HG03097 (cell line): ENCODE data around the gene GHRHR.

ENCODE experiments used
- ATAC-seq: cut with Tn5 transposase; IDR thresholded peaks from one replicate; pipeline ENCODE4 v1.9.1; 2021; ENCODE audit not compliant: unreplicated experiment, low FRiP score

Gene GHRHR

GRCh38 chr7:30963842-30964241, at the start of gene GHRHR:
GHRHR (plus strand) TSS chr7:30963953; CDS start chr7:30964069, 116 bp downstream.
- no peak for ATAC-seq

GRCh38 chr7:30914596-30914995, 49.2 kb upstream of the GHRHR start:
- no peak for ATAC-seq

DNA sequence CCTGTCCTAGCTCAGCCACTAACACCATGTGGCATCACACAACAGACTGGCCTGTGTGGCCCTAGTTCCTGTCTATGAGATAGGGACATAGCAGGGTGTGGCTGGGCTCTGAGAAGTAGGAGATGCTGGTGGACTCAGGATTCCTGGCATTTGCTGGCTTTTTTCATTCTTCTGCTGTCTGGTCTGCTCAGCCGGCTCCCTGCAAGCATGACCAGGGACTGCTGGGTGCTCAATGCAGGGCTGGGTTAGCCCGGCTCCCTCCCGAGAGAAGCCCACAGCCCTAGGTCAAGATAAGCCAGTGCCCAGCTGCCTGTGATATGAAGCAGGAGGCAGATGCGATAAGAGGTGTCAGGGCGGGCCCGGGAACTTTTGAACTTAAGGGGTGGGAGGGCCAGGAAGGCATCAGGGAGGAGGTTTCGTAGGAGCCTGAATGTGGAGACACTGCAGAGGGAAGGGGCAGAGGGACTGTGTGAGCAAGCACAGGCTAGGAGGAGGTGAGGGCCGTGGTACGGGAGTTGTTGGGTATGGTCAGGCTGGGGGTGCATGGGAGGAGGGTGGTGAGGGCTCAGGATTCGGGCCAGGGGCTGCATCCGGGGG, 48.6 kb upstream of the GHRHR start:
- ATAC-seq: no peak

- ATAC-seq: no peak
These were observed 48.0 kb upstream of the GHRHR start for GRCh38 chr7:30915751-30916150.

DNA sequence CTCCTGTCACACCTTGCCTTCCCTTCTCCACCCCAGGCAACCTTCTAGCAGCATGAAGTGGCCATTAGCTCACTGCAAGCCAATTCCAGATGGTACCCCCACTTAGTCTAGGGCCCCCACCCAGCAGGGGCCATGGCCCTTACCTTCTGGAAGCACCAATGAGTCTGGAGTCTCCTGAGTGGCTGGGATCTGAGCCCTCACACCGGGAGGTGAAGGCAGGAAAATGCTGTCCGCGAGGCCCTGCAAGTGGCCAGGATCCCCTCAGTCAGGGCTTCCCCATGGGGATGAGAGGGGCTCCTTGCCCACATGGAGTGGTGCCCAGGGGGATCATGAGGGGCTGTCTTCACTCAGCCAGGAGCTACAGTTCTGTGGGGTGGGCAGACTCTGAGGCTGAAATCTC, 47.5 kb upstream of the GHRHR start:
- no peak for ATAC-seq

DNA sequence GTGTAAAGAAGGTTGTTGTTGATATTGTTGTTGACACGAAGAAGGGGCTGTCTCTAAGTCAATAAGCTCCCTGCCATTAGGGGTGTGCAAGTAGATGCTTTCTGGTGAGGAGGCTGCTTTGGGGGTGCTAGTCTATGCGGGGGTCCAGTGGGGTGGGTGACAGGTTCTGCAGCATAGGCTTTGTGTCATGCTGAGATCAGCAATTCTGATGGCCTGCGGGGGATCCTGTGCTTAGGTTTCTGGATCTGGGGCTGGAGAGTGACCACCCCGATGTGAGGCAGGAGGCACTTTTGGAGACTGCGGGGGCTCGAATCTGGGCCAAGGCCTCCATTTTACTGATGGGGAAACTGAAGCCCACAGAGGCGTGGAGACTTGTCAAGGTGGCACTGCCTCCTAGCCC, 47.0 kb upstream of the GHRHR start:
- ATAC-seq: no peak

- ATAC-seq: no peak
These were observed 46.4 kb upstream of the GHRHR start for GRCh38 chr7:30917216-30917893.

DNA sequence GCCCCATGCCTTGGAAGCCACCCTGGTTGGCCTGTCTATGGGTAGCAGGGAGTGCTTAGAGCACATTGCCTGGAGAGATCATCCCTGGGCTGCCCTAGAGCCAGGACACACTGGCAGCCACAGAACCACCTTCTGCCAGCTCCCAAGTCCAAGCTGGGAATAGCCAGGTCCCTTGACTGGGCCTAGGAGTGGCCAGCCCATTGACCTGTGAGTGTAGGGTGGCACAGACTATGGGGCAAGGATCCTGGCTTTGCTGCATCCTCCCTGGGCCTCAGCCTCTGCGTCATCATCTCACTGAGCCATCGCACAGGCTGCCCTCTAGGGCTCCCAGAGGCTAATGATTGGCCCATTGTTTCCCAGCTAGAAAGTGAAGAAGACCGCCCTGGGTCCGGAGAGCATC, 45.1 kb upstream of the GHRHR start:
- no peak for ATAC-seq

- ATAC-seq: no peak
These were observed 43.7 kb upstream of the GHRHR start for GRCh38 chr7:30920021-30920583.

GRCh38 chr7:30920584-30921539, 42.9 kb upstream of the GHRHR start:
- ATAC-seq: no peak

DNA sequence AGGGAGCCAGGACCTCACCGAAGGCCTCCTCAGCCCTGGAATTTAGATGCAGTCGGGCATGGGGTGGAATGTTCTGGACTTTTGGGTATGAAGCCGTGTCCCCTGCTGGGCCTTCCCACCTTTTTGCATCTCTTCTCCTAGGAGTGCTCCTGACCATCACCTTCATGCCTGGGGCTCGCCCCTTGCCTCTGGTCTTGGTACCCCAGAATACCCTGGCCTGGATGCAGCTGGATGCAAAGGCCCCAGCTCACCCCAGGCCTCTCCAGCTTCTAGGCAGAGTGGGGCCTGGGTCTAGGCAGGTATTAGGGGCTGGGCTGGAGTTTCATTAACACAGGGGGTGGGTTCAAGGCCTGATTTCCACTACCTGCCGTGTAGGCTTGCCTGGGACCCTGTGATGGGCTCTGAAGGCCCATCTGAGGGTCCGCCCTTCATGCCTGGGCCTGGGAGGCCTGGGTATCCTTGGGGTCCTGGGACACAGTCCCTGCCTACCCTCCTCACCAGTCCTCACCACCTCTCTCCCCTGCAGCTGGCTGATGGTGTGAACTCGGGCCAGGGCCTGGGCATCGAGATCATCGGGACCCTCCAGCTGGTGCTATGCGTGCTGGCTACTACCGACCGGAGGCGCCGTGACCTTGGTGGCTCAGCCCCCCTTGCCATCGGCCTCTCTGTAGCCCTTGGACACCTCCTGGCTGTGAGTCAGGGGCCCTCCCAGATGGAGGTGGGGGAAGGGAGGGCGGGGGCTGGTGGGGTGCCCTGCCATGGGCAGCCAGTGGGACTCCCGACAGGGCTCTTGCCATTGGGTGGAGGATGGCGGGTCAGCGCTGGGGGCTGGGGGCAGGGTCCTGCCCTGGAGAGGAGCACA, 42.0 kb upstream of the GHRHR start:
- no peak for ATAC-seq

GRCh38 chr7:30922596-30922995, 41.2 kb upstream of the GHRHR start:
- no peak for ATAC-seq

GRCh38 chr7:30923009-30923773, 40.6 kb upstream of the GHRHR start:
- no peak for ATAC-seq

- no peak for ATAC-seq
These were observed 39.9 kb upstream of the GHRHR start for GRCh38 chr7:30923774-30924413.

- ATAC-seq: no peak
These were observed 39.1 kb upstream of the GHRHR start for GRCh38 chr7:30924624-30925023.

- ATAC-seq: no peak
These were observed 38.6 kb upstream of the GHRHR start for GRCh38 chr7:30925117-30925516.

GRCh38 chr7:30925913-30926312, 37.8 kb upstream of the GHRHR start:
- no peak for ATAC-seq

DNA sequence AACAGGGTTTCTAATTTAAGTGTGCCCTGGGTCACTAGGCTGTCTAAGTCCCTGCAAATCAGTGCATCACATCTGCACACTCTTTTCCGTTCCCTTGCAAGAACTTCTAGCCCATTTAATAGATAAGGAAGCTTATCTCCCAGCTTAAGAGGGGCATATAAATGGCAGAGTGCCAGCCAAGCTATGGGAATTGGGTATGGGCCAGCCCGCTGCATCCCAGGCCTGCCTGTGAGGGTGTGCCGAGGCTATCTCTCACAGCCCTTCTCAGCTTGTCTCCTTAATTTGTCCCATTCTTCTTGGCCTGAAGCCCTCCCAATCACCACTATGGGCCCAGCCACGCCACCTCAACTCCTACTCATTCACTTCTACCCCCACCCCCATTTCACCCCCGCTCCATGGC, 37.4 kb upstream of the GHRHR start:
- no peak for ATAC-seq

GRCh38 chr7:30927040-30927439, 36.7 kb upstream of the GHRHR start:
- ATAC-seq: no peak
